Liver (tissue), 9 donors: Measurements from ENCODE around the gene PPM1M. TPM values are rescaled to one million over a fixed set of nuclear protein-coding genes. Genes with fewer than 3 reads are reported as not detected.

Source experiments
- DNase-seq: peaks from one replicate; pipeline ENCODE4 v3.0.0-alpha.2; 2017; ENCODE audit warnings: low spot score
- H3K27ac ChIP-seq, 2 donors: one replicate each; pipeline ENCODE4 v1.7.0; 2013; ENCODE audit warnings: inconsistent platforms in 2 of 2, low read length in 2 of 2, control low read depth in 1 of 2, low read depth in 1 of 2, mild to moderate bottlenecking in 1 of 2
- H3K27me3 ChIP-seq, 4 donors: one replicate each; pipeline versions ENCODE4 v1.6.1 to v1.7.0; 2013; ENCODE audit warnings: low read length in 3 of 4, inconsistent platforms in 1 of 4, mild to moderate bottlenecking in 1 of 4, moderate library complexity in 1 of 4; ENCODE audit not compliant: control insufficient read depth in 4 of 4, insufficient read depth in 4 of 4
- H3K36me3 ChIP-seq, 4 donors: one replicate each; pipeline versions ENCODE4 v1.6.1 to v1.7.0; 2013; ENCODE audit warnings: low read length in 3 of 4, mild to moderate bottlenecking in 3 of 4, low read depth in 1 of 4, moderate library complexity in 1 of 4; ENCODE audit not compliant: control insufficient read depth in 4 of 4, insufficient read depth in 3 of 4
- H3K4me1 ChIP-seq, 4 donors: one replicate each; pipeline versions ENCODE4 v1.6.1 to v1.7.0; 2013; ENCODE audit warnings: low read length in 3 of 4, mild to moderate bottlenecking in 3 of 4, moderate library complexity in 1 of 4; ENCODE audit not compliant: control insufficient read depth in 4 of 4, insufficient read depth in 4 of 4
- H3K4me3 ChIP-seq, 3 donors: one replicate each; pipeline versions ENCODE4 v1.6.1 to v1.7.0; 2013; ENCODE audit warnings: low read length in 3 of 3, control low read depth in 1 of 3, low read depth in 1 of 3, mild to moderate bottlenecking in 1 of 3
- H3K9ac ChIP-seq, 2 donors: one replicate each; pipeline ENCODE4 v1.7.0; 2013; ENCODE audit warnings: low read length in 2 of 2, mild to moderate bottlenecking in 2 of 2, moderate library complexity in 2 of 2, control low read depth in 1 of 2, low read depth in 1 of 2
- H3K9me3 ChIP-seq, 4 donors: one replicate each; pipeline versions ENCODE4 v1.6.1 to v1.7.0; 2013; ENCODE audit warnings: low read length in 3 of 4; ENCODE audit not compliant: control insufficient read depth in 4 of 4
- EGR1 ChIP-seq, 2 donors: IDR thresholded peaks; 2 replicates each; pipeline ENCODE4 v1.6.1; 2016 to 2018; ENCODE audit warnings: antibody characterized with exemption in 2 of 2, low read depth in 2 of 2
- FOXA1 ChIP-seq: IDR thresholded peaks from 2 replicates; pipeline ENCODE4 v1.6.1; 2016; ENCODE audit warnings: antibody characterized with exemption
- FOXA2 ChIP-seq: IDR thresholded peaks from 2 replicates; pipeline ENCODE4 v1.6.1; 2016; ENCODE audit warnings: antibody characterized with exemption
- GABPA ChIP-seq, 2 donors: IDR thresholded peaks in 1 of 2; conservative IDR thresholded peaks in 1 of 2; 2 replicates each; pipeline ENCODE4 v1.6.1; 2016; ENCODE audit warnings: antibody characterized with exemption in 2 of 2, mild to moderate bottlenecking in 1 of 2, moderate library complexity in 1 of 2
- HNF4A ChIP-seq, 2 donors: conservative IDR thresholded peaks; 2 replicates each; pipeline ENCODE4 v1.6.1; 2016; ENCODE audit warnings: antibody characterized with exemption in 2 of 2, mild to moderate bottlenecking in 2 of 2
- HNF4G ChIP-seq: IDR thresholded peaks from 2 replicates; pipeline ENCODE4 v1.6.1; 2016; ENCODE audit warnings: antibody characterized with exemption
- JUND ChIP-seq, 2 donors: IDR thresholded peaks; 2 replicates each; pipeline ENCODE4 v1.6.1; 2016; ENCODE audit warnings: antibody characterized with exemption in 2 of 2
- NR2F2 ChIP-seq: IDR thresholded peaks from 2 replicates; pipeline ENCODE4 v1.6.1; 2016; ENCODE audit warnings: antibody characterized with exemption
- RAD21 ChIP-seq, 2 donors: IDR thresholded peaks; 2 replicates each; pipeline ENCODE4 v1.6.1; 2016; ENCODE audit warnings: antibody characterized with exemption in 2 of 2, mild to moderate bottlenecking in 2 of 2
- RXRA ChIP-seq, 2 donors: IDR thresholded peaks; 2 replicates each; pipeline ENCODE4 v1.6.1; 2017 to 2018; ENCODE audit warnings: antibody characterized with exemption in 2 of 2, mild to moderate bottlenecking in 1 of 2
- SP1 ChIP-seq: IDR thresholded peaks from 2 replicates; pipeline ENCODE4 v1.6.1; 2018; ENCODE audit warnings: antibody characterized with exemption, mild to moderate bottlenecking
- TAF1 ChIP-seq: conservative IDR thresholded peaks from 2 replicates; pipeline ENCODE4 v1.6.1; 2016; ENCODE audit warnings: antibody characterized with exemption, mild to moderate bottlenecking
- YY1 ChIP-seq: IDR thresholded peaks from 2 replicates; pipeline ENCODE4 v1.6.1; 2016; ENCODE audit warnings: antibody characterized with exemption, mild to moderate bottlenecking
- WGBS: extraction: QIAGEN DNeasy Blood & Tissue Kit; methylation state at CpG from one replicate; pipeline ENCODE4 v1.1.7; 2013; 5-methylcytosine and 5-hydroxymethylcytosine counted together
- polyA plus RNA-seq, 2 donors: library from polyadenylated mRNA; stranded (reverse) in 1 of 2; unstranded in 1 of 2; fragments of 200-250 nt in 1 of 2; fragments of >200 nt in 1 of 2; fragmentation: Nextera tagmentation in 1 of 2; extraction: Ambion mirVana in 1 of 2; gene quantifications; one replicate each; pipeline versions ENCODE4 v1.2.1 to v1.2.3, GENCODE V29; 2013 to 2015
- total RNA-seq, 2 donors: library from RNA; depleted of rRNA; stranded (reverse); fragments of >200 nt; gene quantifications; one replicate each; pipeline ENCODE4 v1.2.3, GENCODE V29; 2014
- TF ChIP-seq, protein P1 (sequence below): IDR thresholded peaks from 2 replicates; pipeline ENCODE4 v1.6.1; 2016; ENCODE audit warnings: antibody characterized with exemption
- TF ChIP-seq, protein P2 (sequence below): fragments of 150-350 bp; IDR thresholded peaks from 2 replicates; pipeline ENCODE4 v1.5.1; 2017; ENCODE audit warnings: improper control_type of control experiment, low read depth, low read length; ENCODE audit not compliant: missing input control
- TF ChIP-seq, protein P3 (sequence below): IDR thresholded peaks from 2 replicates; pipeline ENCODE4 v1.6.1; 2016; ENCODE audit warnings: antibody characterized with exemption
- TF ChIP-seq, protein P4 (sequence below): IDR thresholded peaks from 2 replicates; pipeline ENCODE4 v1.6.1; 2016; ENCODE audit warnings: antibody characterized with exemption
- donor health status: healthy.
- donor health status: healthy.
- donor health status: healthy.
- donor health status: healthy.
- donor health status: healthy.

Gene PPM1M
- total and polyA plus RNA-seq, 4 donors, result 2.8 to 5.5 (median 4.6) TPM

DNA sequence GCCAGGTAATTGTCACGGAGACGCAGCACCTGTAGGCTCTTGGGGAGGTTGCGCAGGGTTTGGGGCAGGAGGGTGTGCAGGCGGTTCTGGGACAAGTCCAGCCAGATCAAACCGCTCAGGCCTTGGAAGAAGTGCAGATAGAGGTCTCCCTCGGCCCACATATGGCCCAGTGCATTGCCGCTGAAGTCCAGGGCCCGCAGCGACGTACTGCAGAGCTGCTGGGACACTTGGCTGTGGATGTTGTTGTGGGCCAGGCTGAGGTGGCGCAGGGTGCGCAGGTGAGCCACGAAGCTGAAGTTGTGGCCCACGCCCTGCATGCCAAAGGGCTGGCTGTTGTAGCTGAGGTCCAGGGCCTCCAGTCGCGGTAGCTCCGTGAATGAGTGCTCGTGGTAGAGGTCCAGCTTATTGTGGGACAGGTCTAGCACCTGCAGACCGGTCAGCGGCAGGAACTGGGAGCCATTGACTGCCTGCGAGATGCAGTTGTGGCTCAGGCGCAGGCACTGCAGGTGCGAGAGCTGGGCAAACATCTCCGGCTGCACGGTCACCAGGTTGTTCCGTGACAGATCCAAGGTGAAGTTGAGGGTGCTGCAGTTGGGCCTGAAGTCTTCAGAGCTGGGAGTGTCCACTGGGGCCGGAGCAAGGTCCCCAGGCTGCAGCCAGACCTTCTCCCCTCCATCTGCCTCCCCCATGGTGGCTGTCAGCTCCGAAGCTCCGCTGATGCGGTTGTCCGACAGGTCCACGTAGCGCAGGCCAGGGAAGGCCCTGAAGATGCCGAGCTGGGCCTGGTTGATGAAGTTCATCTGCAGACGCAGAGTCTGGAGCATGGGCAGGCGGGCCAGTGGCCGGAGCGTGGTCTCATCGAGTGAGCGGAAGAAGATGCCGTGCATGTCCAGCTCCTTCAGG, 23.0 kb upstream of the PPM1M start:
- no peak overlapping the region for H3K27ac ChIP-seq
- H3K36me3 ChIP-seq, result no peaks in the 10 kb centered on the region
- H3K9ac ChIP-seq, result no peak overlapping the region
- peaks cover 0 to 7% (median 4%) of the 10 kb centered on the region in 4 donors for H3K4me1 ChIP-seq
- TF ChIP-seq FOXA1, result no peak
- no peak for TF ChIP-seq JUND (IDR thresholded peaks at IDR 0.05)
- TF ChIP-seq, protein P1, sequence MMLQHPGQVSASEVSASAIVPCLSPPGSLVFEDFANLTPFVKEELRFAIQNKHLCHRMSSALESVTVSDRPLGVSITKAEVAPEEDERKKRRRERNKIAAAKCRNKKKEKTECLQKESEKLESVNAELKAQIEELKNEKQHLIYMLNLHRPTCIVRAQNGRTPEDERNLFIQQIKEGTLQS, result no peak
- TF ChIP-seq HNF4G, result no peak
- TF ChIP-seq SP1, result no peak
- TF ChIP-seq RXRA (IDR thresholded peaks at IDR 0.05), result no peak
- TF ChIP-seq EGR1 (IDR thresholded peaks at IDR 0.05; ENCODE audit: low read depth in 2 of 2), result no peak
- TF ChIP-seq, protein P2, sequence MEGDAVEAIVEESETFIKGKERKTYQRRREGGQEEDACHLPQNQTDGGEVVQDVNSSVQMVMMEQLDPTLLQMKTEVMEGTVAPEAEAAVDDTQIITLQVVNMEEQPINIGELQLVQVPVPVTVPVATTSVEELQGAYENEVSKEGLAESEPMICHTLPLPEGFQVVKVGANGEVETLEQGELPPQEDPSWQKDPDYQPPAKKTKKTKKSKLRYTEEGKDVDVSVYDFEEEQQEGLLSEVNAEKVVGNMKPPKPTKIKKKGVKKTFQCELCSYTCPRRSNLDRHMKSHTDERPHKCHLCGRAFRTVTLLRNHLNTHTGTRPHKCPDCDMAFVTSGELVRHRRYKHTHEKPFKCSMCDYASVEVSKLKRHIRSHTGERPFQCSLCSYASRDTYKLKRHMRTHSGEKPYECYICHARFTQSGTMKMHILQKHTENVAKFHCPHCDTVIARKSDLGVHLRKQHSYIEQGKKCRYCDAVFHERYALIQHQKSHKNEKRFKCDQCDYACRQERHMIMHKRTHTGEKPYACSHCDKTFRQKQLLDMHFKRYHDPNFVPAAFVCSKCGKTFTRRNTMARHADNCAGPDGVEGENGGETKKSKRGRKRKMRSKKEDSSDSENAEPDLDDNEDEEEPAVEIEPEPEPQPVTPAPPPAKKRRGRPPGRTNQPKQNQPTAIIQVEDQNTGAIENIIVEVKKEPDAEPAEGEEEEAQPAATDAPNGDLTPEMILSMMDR, result no peak
- no peak for TF ChIP-seq FOXA2
- TF ChIP-seq GABPA (IDR thresholded peaks at IDR 0.05 in 1 of 2, conservative IDR thresholded peaks at IDR 0.05 in 1 of 2), result no peak
- TF ChIP-seq, protein P3, sequence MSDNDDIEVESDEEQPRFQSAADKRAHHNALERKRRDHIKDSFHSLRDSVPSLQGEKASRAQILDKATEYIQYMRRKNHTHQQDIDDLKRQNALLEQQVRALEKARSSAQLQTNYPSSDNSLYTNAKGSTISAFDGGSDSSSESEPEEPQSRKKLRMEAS, result no peak
- TF ChIP-seq HNF4A (conservative IDR thresholded peaks at IDR 0.05), result no peak
- TF ChIP-seq RAD21 (IDR thresholded peaks at IDR 0.05), result no peak
- no peak for TF ChIP-seq TAF1
- no peak for TF ChIP-seq NR2F2
- no peaks in the 10 kb centered on the region for H3K9me3 ChIP-seq
- H3K4me3 ChIP-seq, result no peak overlapping the region
- DNase-seq, result no peak
- 93% methylated on average over 41 of the region's 41 CpGs for WGBS
- H3K27me3 ChIP-seq, result no peaks in the 10 kb centered on the region

DNA sequence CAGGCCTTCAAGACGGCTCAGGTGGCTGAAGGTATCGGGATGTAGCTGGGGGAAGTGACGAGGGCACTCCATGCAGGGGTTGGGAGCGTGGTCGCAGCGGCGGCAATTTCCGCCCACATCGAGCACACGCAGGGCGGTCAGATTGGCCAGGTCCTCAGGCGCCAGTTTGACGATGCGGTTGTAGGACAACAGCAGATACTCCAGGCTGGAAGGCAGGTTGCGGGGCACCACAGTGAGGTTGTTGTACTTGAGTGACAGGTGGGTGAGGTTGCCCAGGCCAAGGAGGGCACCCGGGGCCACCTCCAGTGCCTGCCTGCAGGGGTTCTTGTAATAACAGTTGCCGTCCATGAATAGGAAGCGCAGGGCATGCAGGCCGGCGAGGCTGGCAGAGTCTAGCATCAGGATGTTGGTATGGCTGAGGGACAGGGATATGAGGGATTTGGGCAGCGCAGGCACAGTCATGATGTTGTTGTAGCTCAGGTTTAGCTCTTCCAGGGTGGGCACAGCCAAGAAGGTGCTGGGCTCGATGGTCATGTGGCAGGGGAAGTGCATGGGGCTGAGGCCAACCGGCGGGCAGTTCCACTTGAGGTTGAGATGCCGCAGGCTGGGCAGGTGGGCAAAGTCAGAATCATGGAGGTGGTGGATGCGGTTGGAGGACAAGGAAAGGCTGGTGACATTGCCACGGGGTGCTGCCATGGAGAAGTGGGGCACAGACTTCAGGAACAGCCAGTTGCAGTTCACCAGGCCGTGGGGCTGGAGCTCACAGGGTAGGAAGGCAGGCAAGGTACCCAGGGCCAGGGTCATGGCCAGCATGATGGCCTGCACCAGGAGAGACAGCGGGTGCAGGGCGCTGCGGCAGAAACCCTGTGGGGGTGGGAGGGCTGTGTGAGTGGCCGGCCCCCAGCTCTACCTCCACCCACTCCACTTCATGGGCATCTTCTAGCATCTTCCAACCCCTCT, 21.8 kb upstream of the PPM1M start:
- no peak for DNase-seq
- 96% methylated on average over 32 of the region's 32 CpGs for WGBS
- H3K36me3 ChIP-seq, result peaks cover 0 to 10% (median 0%) of the 10 kb centered on the region in 4 donors
- no peak overlapping the region for H3K9ac ChIP-seq
- H3K4me1 ChIP-seq, result peaks cover 0 to 6% (median 3%) of the 10 kb centered on the region in 4 donors
- no peaks in the 10 kb centered on the region for H3K27me3 ChIP-seq
- no peak overlapping the region for H3K4me3 ChIP-seq
- H3K27ac ChIP-seq, result no peak overlapping the region
- no peaks in the 10 kb centered on the region for H3K9me3 ChIP-seq
- TF ChIP-seq, protein P2, result no peak
- TF ChIP-seq FOXA2 (no peak), EGR1 (IDR thresholded peaks at IDR 0.05; ENCODE audit: low read depth in 2 of 2) (no peak), HNF4A (conservative IDR thresholded peaks at IDR 0.05) (no peak), RAD21 (IDR thresholded peaks at IDR 0.05) (no peak), YY1 (no peak), GABPA (IDR thresholded peaks at IDR 0.05 in 1 of 2, conservative IDR thresholded peaks at IDR 0.05 in 1 of 2) (no peak), SP1 (no peak), JUND (IDR thresholded peaks at IDR 0.05) (no peak)
- TF ChIP-seq, protein P1, result no peak
- TF ChIP-seq, protein P3, result no peak
- TF ChIP-seq, protein P4, sequence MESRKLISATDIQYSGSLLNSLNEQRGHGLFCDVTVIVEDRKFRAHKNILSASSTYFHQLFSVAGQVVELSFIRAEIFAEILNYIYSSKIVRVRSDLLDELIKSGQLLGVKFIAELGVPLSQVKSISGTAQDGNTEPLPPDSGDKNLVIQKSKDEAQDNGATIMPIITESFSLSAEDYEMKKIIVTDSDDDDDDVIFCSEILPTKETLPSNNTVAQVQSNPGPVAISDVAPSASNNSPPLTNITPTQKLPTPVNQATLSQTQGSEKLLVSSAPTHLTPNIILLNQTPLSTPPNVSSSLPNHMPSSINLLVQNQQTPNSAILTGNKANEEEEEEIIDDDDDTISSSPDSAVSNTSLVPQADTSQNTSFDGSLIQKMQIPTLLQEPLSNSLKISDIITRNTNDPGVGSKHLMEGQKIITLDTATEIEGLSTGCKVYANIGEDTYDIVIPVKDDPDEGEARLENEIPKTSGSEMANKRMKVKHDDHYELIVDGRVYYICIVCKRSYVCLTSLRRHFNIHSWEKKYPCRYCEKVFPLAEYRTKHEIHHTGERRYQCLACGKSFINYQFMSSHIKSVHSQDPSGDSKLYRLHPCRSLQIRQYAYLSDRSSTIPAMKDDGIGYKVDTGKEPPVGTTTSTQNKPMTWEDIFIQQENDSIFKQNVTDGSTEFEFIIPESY, result no peak
